A549 (cell line): ENCODE data around the gene CD47. TPM values are rescaled to one million over a fixed set of nuclear protein-coding genes. Genes with fewer than 3 reads are reported as not detected.

Experiments used
- ATAC-seq, 2 experiments: fragments of 200-7000 bp in 1 of 2; fragments of >200 bp in 1 of 2; cut with Nextera tagmentation in 1 of 2; cut with Tn5 transposase in 1 of 2; 3 replicates each; pipeline versions ENCODE4 v1.8.0 to v1.9.1; 2018 to 2020; ENCODE audit warnings: mild to moderate bottlenecking in 1 of 2, moderate library complexity in 1 of 2
- CTCF ChIA-PET: fragments of 300-600 bp; sonication (Branson Sonifier 250); formaldehyde crosslinking; extraction: SDS; loops from one replicate; lab custom pipeline; 2021; ENCODE audit warnings: antibody characterized with exemption, inconsistent platforms; lab: Yijun Ruan, JAX
- POLR2A ChIA-PET: fragments of 350-600 bp; formaldehyde crosslinking; extraction: SDS; loops from one replicate; lab custom pipeline; 2021; ENCODE audit warnings: antibody characterized with exemption, inconsistent platforms; lab: Yijun Ruan, JAX
- DNase-seq, 2 experiments: peaks; one replicate each; pipeline versions ENCODE4 v3.0.0 to v3.0.0-alpha.2; 2011 to 2016; ENCODE audit warnings: low read depth in 1 of 2, low spot score in 1 of 2
- FAIRE-seq: peaks from 2 replicates; lab custom pipeline; 2011; peaks lifted over from hg19 to GRCh38; lab: Jason Lieb, UNC
- H3K27ac ChIP-seq, 2 experiments: fragments of >200 bp; sonication (Bioruptor Twin); formaldehyde crosslinking; 3 replicates each; pipeline ENCODE4 v1.5.1; 2016 to 2017
- H3K4me1 ChIP-seq: fragments of >200 bp; sonication (Bioruptor Twin); formaldehyde crosslinking; 3 replicates; pipeline ENCODE4 v1.6.1; 2016
- H3K4me2 ChIP-seq: fragments of >200 bp; sonication (Bioruptor Twin); formaldehyde crosslinking; 3 replicates; pipeline ENCODE4 v1.6.1; 2016
- H3K4me3 ChIP-seq: fragments of >200 bp; sonication (Bioruptor Twin); formaldehyde crosslinking; 3 replicates; pipeline ENCODE4 v1.5.1; 2016
- H3K9me3 ChIP-seq: fragments of >200 bp; sonication (Bioruptor Twin); formaldehyde crosslinking; 3 replicates; pipeline ENCODE4 v1.6.1; 2016
- CBX2 ChIP-seq: fragments of 200-600 bp; sonication (generic); IDR thresholded peaks from 2 replicates; pipeline ENCODE4 v1.6.1; 2016; ENCODE audit warnings: low read depth, mild to moderate bottlenecking, borderline replicate concordance
- CHD4 ChIP-seq: fragments of 200-600 bp; sonication (generic); IDR thresholded peaks from 2 replicates; pipeline ENCODE4 v1.6.1; 2016; ENCODE audit warnings: antibody characterized with exemption, mild to moderate bottlenecking, borderline replicate concordance
- EHMT2 ChIP-seq: fragments of 200-600 bp; sonication (generic); IDR thresholded peaks from 2 replicates; pipeline ENCODE4 v1.6.1; 2016; ENCODE audit warnings: antibody characterized with exemption, low read depth, mild to moderate bottlenecking, moderate library complexity
- HEYL ChIP-seq: fragments of 250-450 bp; sonication (Bioruptor Pico); IDR thresholded peaks from 2 replicates; pipeline ENCODE4 v1.8.0; 2021; ENCODE audit warnings: mild to moderate bottlenecking, moderate library complexity
- HOXA7 ChIP-seq: fragments of 250-450 bp; sonication (Bioruptor Pico); IDR thresholded peaks from 2 replicates; pipeline ENCODE4 v1.5.0; 2020; ENCODE audit warnings: mild to moderate bottlenecking, moderate library complexity
- KDM1A ChIP-seq: fragments of 200-600 bp; sonication (generic); IDR thresholded peaks from 2 replicates; pipeline ENCODE4 v1.6.1; 2016; ENCODE audit warnings: low read depth, mild to moderate bottlenecking
- KDM5A ChIP-seq: fragments of 200-600 bp; sonication (generic); IDR thresholded peaks from 2 replicates; pipeline ENCODE4 v1.6.1; 2016; ENCODE audit warnings: antibody characterized with exemption, mild to moderate bottlenecking
- MAFK ChIP-seq: fragments of 450-650 bp; IDR thresholded peaks from 2 replicates; pipeline ENCODE4 v1.6.1; 2014; ENCODE audit not compliant: partially characterized antibody
- POLR2A ChIP-seq: IDR thresholded peaks from 2 replicates; pipeline ENCODE4 v1.6.1; 2012; ENCODE audit warnings: mild to moderate bottlenecking, low read length
- POLR2AphosphoS2 ChIP-seq: conservative IDR thresholded peaks from 2 replicates; pipeline ENCODE4 v1.6.1; 2012; ENCODE audit warnings: low read length, improper control_type of control experiment, inconsistent platforms
- RAD21 ChIP-seq, 2 experiments: fragments of >200 bp in 1 of 2; sonication (Bioruptor Twin) in 1 of 2; formaldehyde crosslinking in 1 of 2; IDR thresholded peaks in 1 of 2; conservative IDR thresholded peaks in 1 of 2; 2 replicates in 1 of 2; 3 replicates in 1 of 2; pipeline ENCODE4 v1.6.1; 2012 to 2018; ENCODE audit warnings: inconsistent platforms in 1 of 2
- RNF2 ChIP-seq: fragments of 200-600 bp; sonication (generic); IDR thresholded peaks from 2 replicates; pipeline ENCODE4 v1.6.1; 2016; ENCODE audit warnings: low read depth, mild to moderate bottlenecking, antibody characterized with exemption, moderate library complexity, borderline replicate concordance
- SMC3 ChIP-seq: fragments of >200 bp; sonication (Bioruptor Twin); formaldehyde crosslinking; IDR thresholded peaks from 3 replicates; pipeline ENCODE4 v1.6.1; 2018; ENCODE audit warnings: inconsistent platforms
- SREBF2 ChIP-seq: fragments of 450-650 bp; IDR thresholded peaks from 2 replicates; pipeline ENCODE4 v1.6.1; 2014; ENCODE audit warnings: mild to moderate bottlenecking, moderate library complexity
- TFCP2L1 ChIP-seq: fragments of 250-450 bp; sonication (Bioruptor Pico); IDR thresholded peaks from 2 replicates; pipeline ENCODE4 v1.5.0; 2021; ENCODE audit warnings: mild to moderate bottlenecking
- WGBS: methylation state at CpG from one replicate; pipeline ENCODE4 v1.1.6; 2017; ENCODE audit errors: missing lambda C conversion rate; 5-methylcytosine and 5-hydroxymethylcytosine counted together
- polyA plus RNA-seq, 4 experiments: library from polyadenylated mRNA; depleted of rRNA in 3 of 4; stranded (reverse); fragments of >200 nt; fragmentation: RNase III in 1 of 4; extraction: RNeasy Plus Mini Kit Qiagen cat#74134 plus additional on column Dnase treatment in 1 of 4; gene quantifications; 2 replicates in 3 of 4; 3 replicates in 1 of 4; pipeline ENCODE4 v1.2.3, GENCODE V29; 2011 to 2017
- TF ChIP-seq, protein P1 (sequence below): fragments of >200 bp; sonication (Bioruptor Twin); formaldehyde crosslinking; IDR thresholded peaks from 2 replicates; pipeline ENCODE4 v1.6.1; 2016
- TF ChIP-seq, protein P2 (sequence below): IDR thresholded peaks from 2 replicates; pipeline ENCODE4 v1.6.1; 2012
- TF ChIP-seq, protein P3 (sequence below): fragments of >200 bp; sonication (Bioruptor Twin); formaldehyde crosslinking; IDR thresholded peaks from 3 replicates; pipeline ENCODE4 v1.6.1; 2016
- TF ChIP-seq, protein P4 (sequence below): fragments of 250-450 bp; sonication (Bioruptor Pico); IDR thresholded peaks from 2 replicates; pipeline ENCODE4 v1.5.0; 2020; ENCODE audit warnings: low read depth, mild to moderate bottlenecking, moderate library complexity
- TF ChIP-seq, protein P5 (sequence below): fragments of 450-650 bp; IDR thresholded peaks from 2 replicates; pipeline ENCODE4 v1.6.1; 2014; ENCODE audit warnings: antibody characterized with exemption

The CD47 gene
- polyA plus RNA-seq, 2 of the 4 experiments (the other 2 are of a cell fraction), result 31.0 to 35.9 TPM

DNA sequence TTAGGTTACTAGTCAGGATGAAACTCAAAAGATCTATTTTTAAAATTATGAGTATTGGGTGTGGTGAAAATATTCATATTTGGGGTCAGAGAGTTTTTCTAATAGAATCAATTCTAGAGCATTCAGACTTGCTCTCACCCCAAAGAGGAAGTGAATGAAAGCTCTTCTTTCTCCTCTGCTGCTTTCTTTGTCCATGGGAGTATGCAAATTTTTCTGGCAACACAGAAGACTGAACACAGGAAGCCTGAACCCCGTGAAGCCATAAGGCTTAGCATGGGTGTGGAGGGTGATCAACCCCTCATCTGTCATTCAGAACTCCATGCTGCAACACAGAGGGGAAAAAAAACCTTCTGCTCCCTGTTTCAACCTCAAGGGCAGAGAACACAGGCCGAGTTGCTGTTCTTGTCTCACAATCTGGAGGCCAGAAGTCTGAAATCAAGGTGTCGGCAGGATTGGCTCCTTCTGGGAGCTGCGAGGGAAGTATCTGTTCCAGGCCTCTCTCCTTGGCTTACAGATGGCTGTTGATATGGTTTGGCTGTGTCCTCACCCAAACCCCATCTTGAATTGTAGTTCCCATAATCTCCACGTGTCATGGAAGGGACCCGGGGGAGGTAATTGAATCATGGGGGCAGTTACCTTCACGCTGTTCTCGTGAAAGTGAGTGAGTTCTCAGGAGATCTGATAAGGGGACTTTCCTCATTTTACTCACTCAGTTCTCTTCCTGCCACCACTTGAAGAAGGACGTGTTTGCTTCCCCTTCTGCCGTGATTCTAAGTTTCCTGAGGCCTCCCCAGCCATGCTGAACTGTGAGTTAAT lies 33.7 kb upstream of the CD47 start (continued):
- no peak for TF ChIP-seq KDM1A
- TF ChIP-seq, protein P1, sequence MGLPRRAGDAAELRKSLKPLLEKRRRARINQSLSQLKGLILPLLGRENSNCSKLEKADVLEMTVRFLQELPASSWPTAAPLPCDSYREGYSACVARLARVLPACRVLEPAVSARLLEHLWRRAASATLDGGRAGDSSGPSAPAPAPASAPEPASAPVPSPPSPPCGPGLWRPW, result no peak

DNA sequence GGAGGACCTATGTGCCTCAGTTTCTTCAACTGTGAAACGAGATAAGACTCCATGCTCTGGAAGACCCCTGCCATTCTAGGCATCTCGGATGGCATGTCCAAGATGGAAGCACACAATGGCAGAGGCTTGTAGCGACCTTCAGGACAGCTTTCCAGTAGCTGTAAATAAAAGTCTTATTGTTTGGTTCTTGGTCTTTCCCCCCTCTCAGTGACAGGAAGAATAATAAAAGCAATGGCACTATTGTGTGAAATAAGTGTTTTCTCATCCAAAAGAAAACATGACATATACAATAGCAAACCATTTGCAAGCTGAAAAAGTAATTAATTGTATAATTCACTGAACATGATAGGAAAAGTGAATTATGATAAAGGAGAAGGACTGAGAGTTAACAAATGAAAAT lies 32.5 kb upstream of the CD47 start:
- Histone ChIP-seq H3K9me3 (no peaks in the 10 kb centered on the region), H3K4me1 (no peaks in the 10 kb centered on the region), H3K4me2 (no peak overlapping the region), H3K27ac (no peak overlapping the region), H3K4me3 (no peak overlapping the region)
- ChIA-PET POLR2A (no interaction called here), CTCF (no interaction called here)
- TF ChIP-seq, protein P2, sequence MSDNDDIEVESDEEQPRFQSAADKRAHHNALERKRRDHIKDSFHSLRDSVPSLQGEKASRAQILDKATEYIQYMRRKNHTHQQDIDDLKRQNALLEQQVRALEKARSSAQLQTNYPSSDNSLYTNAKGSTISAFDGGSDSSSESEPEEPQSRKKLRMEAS, result no peak
- TF ChIP-seq, protein P3, sequence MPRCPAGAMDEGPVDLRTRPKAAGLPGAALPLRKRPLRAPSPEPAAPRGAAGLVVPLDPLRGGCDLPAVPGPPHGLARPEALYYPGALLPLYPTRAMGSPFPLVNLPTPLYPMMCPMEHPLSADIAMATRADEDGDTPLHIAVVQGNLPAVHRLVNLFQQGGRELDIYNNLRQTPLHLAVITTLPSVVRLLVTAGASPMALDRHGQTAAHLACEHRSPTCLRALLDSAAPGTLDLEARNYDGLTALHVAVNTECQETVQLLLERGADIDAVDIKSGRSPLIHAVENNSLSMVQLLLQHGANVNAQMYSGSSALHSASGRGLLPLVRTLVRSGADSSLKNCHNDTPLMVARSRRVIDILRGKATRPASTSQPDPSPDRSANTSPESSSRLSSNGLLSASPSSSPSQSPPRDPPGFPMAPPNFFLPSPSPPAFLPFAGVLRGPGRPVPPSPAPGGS, result no peak
- TF ChIP-seq, protein P4, sequence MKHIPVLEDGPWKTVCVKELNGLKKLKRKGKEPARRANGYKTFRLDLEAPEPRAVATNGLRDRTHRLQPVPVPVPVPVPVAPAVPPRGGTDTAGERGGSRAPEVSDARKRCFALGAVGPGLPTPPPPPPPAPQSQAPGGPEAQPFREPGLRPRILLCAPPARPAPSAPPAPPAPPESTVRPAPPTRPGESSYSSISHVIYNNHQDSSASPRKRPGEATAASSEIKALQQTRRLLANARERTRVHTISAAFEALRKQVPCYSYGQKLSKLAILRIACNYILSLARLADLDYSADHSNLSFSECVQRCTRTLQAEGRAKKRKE (CRISPR knock-in tag), result no peak
- TF ChIP-seq HOXA7 (CRISPR knock-in tag), result no peak
- TF ChIP-seq SREBF2, result no peak
- TF ChIP-seq, protein P5, sequence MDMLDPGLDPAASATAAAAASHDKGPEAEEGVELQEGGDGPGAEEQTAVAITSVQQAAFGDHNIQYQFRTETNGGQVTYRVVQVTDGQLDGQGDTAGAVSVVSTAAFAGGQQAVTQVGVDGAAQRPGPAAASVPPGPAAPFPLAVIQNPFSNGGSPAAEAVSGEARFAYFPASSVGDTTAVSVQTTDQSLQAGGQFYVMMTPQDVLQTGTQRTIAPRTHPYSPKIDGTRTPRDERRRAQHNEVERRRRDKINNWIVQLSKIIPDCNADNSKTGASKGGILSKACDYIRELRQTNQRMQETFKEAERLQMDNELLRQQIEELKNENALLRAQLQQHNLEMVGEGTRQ, result no peak
- no peak for TF ChIP-seq POLR2AphosphoS2
- no peak for TF ChIP-seq RAD21 (conservative IDR thresholded peaks at IDR 0.05 in 1 of 2, IDR thresholded peaks at IDR 0.05 in 1 of 2)
- TF ChIP-seq POLR2A, result no peak
- no peak for TF ChIP-seq SMC3
- TF ChIP-seq TFCP2L1, result no peak
- TF ChIP-seq CHD4, result no peak
- TF ChIP-seq EHMT2, result no peak
- TF ChIP-seq HEYL, result no peak
- no peak for TF ChIP-seq MAFK
- DNase-seq, result no peak
- 29% methylated on average over 3 of the region's 3 CpGs for WGBS
- no peak for ATAC-seq
- no peak for FAIRE-seq

DNA sequence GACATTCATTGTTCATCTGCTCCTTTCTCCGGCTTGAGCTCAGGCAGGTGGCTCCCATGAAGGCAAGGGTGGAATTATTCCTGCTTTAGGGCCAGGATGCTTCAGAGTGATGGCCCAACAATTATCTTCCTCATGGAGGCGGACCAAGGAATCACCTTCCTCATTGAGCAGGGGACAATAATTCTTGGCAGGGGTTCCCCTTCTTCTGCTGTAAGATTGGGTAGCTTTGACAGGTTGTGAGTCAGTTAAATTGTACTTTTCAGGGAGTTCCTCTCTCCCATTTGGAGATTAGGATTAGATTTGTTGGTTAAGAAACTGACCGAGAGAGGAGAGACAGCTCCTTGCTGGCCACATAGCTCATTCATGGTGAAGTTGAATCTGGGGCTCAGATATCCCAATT lies 31.4 kb upstream of the CD47 start:
- ATAC-seq (no peak), FAIRE-seq (no peak), DNase-seq (no peak)
- Histone ChIP-seq H3K4me3 (no peak overlapping the region), H3K9me3 (no peaks in the 10 kb centered on the region), H3K4me1 (no peaks in the 10 kb centered on the region), H3K4me2 (no peak overlapping the region), H3K27ac (no peak overlapping the region)
- no peak for TF ChIP-seq KDM5A
- TF ChIP-seq RNF2, result no peak
- no peak for TF ChIP-seq CBX2
- ChIA-PET CTCF (interaction anchor here (1.3 to 1.6 kb wide), 2 partner anchors 31 to 159 kb away, joined by 3 to 5 read pairs; no protein-coding TSS in a partner anchor), POLR2A (no interaction called here)
- WGBS, result 74% methylated on average over 3 of the region's 3 CpGs
